ENCODE data around the gene PYGO1. TPM values are rescaled to one million over a fixed set of nuclear protein-coding genes. Genes with fewer than 3 reads are reported as not detected.
A peak's percentile ranks its signal among the peaks of the same experiment; 100 is the strongest.

Gene PYGO1
- total RNA-seq, 1 experiment from 2014 or later: 0.83 TPM

- Histone ChIP-seq H4K20me1 (ENCODE audit: control insufficient read depth, insufficient read depth, insufficient read length) (no peaks in the 10 kb centered on the region), H2AK5ac (ENCODE audit: insufficient read length, low read length) (no peak overlapping the region), H3K9ac (ENCODE audit: extremely low read depth, insufficient read length, low read length) (no peak overlapping the region), H3K4me2 (ENCODE audit: insufficient read depth, insufficient read length, low read length) (no peak overlapping the region), H3K79me1 (ENCODE audit: insufficient read depth, low read depth, low read length, poor library complexity, severe bottlenecking) (no peaks in the 10 kb centered on the region), H3K4ac (ENCODE audit: low read depth, low read length) (no peak overlapping the region), H3K4me1 (ENCODE audit: insufficient read depth, low read length) (no peaks in the 10 kb centered on the region), H3K23ac (ENCODE audit: insufficient read length, low read depth, low read length) (no peak overlapping the region), H3K56ac (ENCODE audit: insufficient read length, low read depth, low read length) (no peak overlapping the region), H2BK12ac (ENCODE audit: insufficient read length, low read depth, low read length) (no peak overlapping the region), H2BK15ac (ENCODE audit: low read depth, low read length) (no peak overlapping the region), H3K14ac (ENCODE audit: insufficient read depth, low read length) (no peak overlapping the region), H4K5ac (ENCODE audit: insufficient read length, low read depth, low read length) (no peak overlapping the region), H4K91ac (ENCODE audit: insufficient read length, low read depth, low read length) (no peak overlapping the region), H3K23me2 (ENCODE audit: insufficient read length, low read depth, low read length, poor library complexity, severe bottlenecking) (no peaks in the 10 kb centered on the region), H2AFZ (ENCODE audit: low read length) (peak overlapping the region; percentile 81), H3K79me2 (ENCODE audit: insufficient read depth, low read length) (no peaks in the 10 kb centered on the region), H3K27ac (ENCODE audit: insufficient read length, low read depth, low read length) (no peak overlapping the region), H4K8ac (replicated peaks; ENCODE audit: insufficient read length, low read depth, low read length) (no peak overlapping the region), H3K9me3 (ENCODE audit: control insufficient read depth, low read depth, low read length) (no peaks in the 10 kb centered on the region), H3K18ac (ENCODE audit: insufficient read length, low read depth, low read length) (no peak overlapping the region), H2BK20ac (ENCODE audit: low read depth, low read length, poor library complexity, severe bottlenecking) (no peak overlapping the region), H2BK120ac (ENCODE audit: low read depth, low read length, poor library complexity, severe bottlenecking) (no peak overlapping the region), H3K27me3 (ENCODE audit: insufficient read depth, low read length) (no peaks in the 10 kb centered on the region), H3T11ph (ENCODE audit: low read length) (no peak overlapping the region), H2BK5ac (ENCODE audit: insufficient read length, low read length) (no peak overlapping the region)
- Mint-ChIP-seq H3K27ac (no peak overlapping the region), H3K4me3 (no peak overlapping the region), H3K36me3 (ENCODE audit: insufficient read depth in 1 of 3, low read depth in 3 of 3) (no peaks in the 10 kb centered on the region), H3K27me3 (ENCODE audit: low read depth) (peaks cover 31% of the 10 kb centered on the region), H3K4me1 (peaks cover 12 to 17% of the 10 kb centered on the region in 2 experiments), H3K9me3 (peaks cover 0 to 8% of the 10 kb centered on the region in 2 experiments; a peak in 1 of 5 replicates)
- TF ChIP-seq CTCF (conservative IDR thresholded peaks at IDR 0.05): peak; percentile 81
- no CpG with 5 or more reads among the region's 7 CpGs for WGBS (ENCODE audit: extremely low coverage, insufficient read length, low lambda C conversion rate)
- DNase-seq: peak; percentile 63
Observed at GRCh38 chr15:55526559-55527036, 61.5 kb downstream of the PYGO1 start.
